HL-60 (cell line): Measurements from ENCODE around the gene TCF15.

Source experiments
- DNase-seq, 2 experiments: peaks; one replicate each; pipeline ENCODE4 v3.0.0-alpha.2; 2010 to 2020; ENCODE audit warnings: low read depth in 1 of 2, low spot score in 1 of 2
- H3K27ac ChIP-seq: fragments of 250-450 bp; sonication (Bioruptor Pico); replicated peaks from 2 replicates; pipeline ENCODE4 v1.5.1; 2020; ENCODE audit warnings: mild to moderate bottlenecking, moderate library complexity
- H3K27me3 ChIP-seq: fragments of 250-450 bp; sonication (Bioruptor Pico); 2 replicates; pipeline ENCODE4 v1.5.1; 2021; ENCODE audit warnings: mild to moderate bottlenecking, moderate library complexity; ENCODE audit not compliant: insufficient read depth, poor library complexity, severe bottlenecking
- H3K4me3 ChIP-seq: replicated peaks from 2 replicates; pipeline ENCODE4 v1.5.1; 2011; ENCODE audit warnings: mild to moderate bottlenecking, control low read depth, low read length; ENCODE audit not compliant: insufficient read depth
- GABPA ChIP-seq: IDR thresholded peaks from 2 replicates; pipeline ENCODE4 v1.6.1; 2012; ENCODE audit warnings: low read depth
- POLR2AphosphoS5 ChIP-seq: IDR thresholded peaks from 2 replicates; pipeline ENCODE4 v1.6.1; 2012; ENCODE audit warnings: low read depth
- SPI1 ChIP-seq: IDR thresholded peaks from 2 replicates; pipeline ENCODE4 v1.6.1; 2012; ENCODE audit warnings: low read depth, mild to moderate bottlenecking, borderline replicate concordance
- TF ChIP-seq, protein P1 (sequence below): IDR thresholded peaks from one replicate; pipeline ENCODE4 v1.5.1; 2011; ENCODE audit warnings: low read length, control low read depth, inconsistent platforms; ENCODE audit not compliant: insufficient read depth
- TF ChIP-seq, protein P2 (sequence below): IDR thresholded peaks from 2 replicates; pipeline ENCODE4 v1.6.1; 2012; ENCODE audit warnings: low read depth; ENCODE audit not compliant: insufficient replicate concordance

The TCF15 gene

DNA sequence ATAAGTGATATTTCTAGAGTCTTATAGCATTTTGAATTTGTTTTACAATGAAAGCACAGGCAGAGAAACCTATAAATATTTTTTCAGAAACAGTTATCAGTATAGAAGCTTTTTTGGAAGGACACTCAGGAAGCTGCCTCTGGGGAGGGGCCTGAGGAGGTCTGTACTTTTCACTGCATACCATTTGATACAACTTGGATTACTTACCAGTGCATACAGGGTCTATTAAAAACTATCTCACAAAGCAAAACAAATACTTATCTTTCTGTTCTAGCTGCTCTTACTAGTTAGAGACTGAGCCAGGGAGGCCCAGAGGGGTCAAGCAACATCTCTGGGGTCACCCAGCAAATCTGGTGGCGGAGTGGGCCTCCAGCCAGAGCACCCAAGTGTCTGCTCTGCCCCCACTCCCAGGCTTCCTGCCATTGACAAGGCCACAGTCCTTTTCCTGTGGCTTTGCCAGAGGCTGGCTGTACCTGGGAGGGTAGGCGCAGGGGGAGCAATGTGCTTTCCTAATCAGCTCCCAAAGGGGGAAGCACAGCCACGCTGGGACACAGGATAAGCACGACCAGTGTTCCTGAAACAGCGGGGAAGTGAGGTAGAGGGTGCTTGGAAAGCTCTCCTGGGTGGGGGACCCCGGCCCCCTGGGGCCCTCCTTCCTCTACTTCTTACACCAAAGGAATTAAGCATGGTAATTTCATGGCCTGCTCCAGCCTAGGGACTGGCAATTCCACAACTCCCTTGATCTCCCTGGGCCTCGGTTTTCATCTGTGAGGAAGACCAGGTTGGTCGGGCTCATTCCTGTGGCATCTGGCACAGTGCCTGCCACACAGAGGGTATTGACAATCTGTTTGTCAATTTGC lies 7.8 kb downstream of the TCF15 start:
- H3K4me3 ChIP-seq, result no peak overlapping the region
- TF ChIP-seq GABPA (no peak), POLR2AphosphoS5 (no peak)
- TF ChIP-seq, protein P1, sequence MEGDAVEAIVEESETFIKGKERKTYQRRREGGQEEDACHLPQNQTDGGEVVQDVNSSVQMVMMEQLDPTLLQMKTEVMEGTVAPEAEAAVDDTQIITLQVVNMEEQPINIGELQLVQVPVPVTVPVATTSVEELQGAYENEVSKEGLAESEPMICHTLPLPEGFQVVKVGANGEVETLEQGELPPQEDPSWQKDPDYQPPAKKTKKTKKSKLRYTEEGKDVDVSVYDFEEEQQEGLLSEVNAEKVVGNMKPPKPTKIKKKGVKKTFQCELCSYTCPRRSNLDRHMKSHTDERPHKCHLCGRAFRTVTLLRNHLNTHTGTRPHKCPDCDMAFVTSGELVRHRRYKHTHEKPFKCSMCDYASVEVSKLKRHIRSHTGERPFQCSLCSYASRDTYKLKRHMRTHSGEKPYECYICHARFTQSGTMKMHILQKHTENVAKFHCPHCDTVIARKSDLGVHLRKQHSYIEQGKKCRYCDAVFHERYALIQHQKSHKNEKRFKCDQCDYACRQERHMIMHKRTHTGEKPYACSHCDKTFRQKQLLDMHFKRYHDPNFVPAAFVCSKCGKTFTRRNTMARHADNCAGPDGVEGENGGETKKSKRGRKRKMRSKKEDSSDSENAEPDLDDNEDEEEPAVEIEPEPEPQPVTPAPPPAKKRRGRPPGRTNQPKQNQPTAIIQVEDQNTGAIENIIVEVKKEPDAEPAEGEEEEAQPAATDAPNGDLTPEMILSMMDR, result no peak
- DNase-seq, result no peak
- peaks cover 7% of the 10 kb centered on the region for H3K27me3 ChIP-seq
- no peak overlapping the region for H3K27ac ChIP-seq

DNA sequence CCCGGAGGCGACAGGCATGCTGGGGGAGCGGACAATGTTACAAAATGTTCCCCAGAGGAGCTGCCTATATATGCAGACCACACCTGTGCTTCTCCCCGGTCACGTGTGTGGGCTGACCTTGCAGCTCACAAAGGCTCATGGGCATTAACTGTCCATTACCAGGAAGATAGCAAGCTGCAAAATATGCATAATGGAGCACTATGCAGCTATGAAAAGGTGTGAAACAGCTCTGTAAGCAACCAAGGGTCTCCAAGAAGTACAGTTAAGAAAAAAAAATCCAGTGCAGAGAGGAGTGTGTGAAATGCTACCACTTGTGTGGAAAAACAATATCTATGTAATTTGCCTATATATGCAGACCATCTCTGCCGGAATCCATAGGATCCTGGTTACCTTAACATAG lies 9.4 kb downstream of the TCF15 start:
- no peak for DNase-seq
- Histone ChIP-seq H3K4me3 (no peak overlapping the region), H3K27me3 (peaks cover 2% of the 10 kb centered on the region), H3K27ac (no peak overlapping the region)
- TF ChIP-seq SPI1 (no peak), POLR2AphosphoS5 (no peak), GABPA (no peak)
- TF ChIP-seq, protein P2, sequence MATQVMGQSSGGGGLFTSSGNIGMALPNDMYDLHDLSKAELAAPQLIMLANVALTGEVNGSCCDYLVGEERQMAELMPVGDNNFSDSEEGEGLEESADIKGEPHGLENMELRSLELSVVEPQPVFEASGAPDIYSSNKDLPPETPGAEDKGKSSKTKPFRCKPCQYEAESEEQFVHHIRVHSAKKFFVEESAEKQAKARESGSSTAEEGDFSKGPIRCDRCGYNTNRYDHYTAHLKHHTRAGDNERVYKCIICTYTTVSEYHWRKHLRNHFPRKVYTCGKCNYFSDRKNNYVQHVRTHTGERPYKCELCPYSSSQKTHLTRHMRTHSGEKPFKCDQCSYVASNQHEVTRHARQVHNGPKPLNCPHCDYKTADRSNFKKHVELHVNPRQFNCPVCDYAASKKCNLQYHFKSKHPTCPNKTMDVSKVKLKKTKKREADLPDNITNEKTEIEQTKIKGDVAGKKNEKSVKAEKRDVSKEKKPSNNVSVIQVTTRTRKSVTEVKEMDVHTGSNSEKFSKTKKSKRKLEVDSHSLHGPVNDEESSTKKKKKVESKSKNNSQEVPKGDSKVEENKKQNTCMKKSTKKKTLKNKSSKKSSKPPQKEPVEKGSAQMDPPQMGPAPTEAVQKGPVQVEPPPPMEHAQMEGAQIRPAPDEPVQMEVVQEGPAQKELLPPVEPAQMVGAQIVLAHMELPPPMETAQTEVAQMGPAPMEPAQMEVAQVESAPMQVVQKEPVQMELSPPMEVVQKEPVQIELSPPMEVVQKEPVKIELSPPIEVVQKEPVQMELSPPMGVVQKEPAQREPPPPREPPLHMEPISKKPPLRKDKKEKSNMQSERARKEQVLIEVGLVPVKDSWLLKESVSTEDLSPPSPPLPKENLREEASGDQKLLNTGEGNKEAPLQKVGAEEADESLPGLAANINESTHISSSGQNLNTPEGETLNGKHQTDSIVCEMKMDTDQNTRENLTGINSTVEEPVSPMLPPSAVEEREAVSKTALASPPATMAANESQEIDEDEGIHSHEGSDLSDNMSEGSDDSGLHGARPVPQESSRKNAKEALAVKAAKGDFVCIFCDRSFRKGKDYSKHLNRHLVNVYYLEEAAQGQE, result no peak
- TF ChIP-seq, protein P1, result no peak

DNA sequence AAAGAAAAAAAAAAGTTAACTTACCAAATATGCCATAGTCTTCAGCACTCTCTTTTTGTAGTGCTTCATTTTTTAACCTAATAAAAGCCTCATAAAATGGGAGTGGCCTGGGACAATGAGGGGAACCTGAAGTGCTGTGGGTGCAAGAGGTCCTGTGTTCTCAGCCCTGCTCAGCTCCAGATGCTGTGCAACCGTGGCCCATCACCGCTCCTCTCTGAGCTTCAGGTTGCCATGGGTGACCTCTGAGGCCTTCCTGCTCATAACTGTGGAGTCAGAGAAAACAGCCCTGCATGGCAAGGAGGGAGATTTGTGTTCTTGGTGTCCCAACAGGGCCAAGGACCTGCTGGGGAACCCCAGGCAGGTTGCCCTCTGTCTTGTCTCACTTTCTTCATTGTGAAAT lies 10.0 kb downstream of the TCF15 start:
- peaks cover 2% of the 10 kb centered on the region for H3K27me3 ChIP-seq
- TF ChIP-seq, protein P2, result no peak
- TF ChIP-seq SPI1, result no peak
- TF ChIP-seq, protein P1, result no peak
- no peak overlapping the region for H3K4me3 ChIP-seq
- H3K27ac ChIP-seq, result no peak overlapping the region
- DNase-seq, result no peak
